Endometrium (tissue), 2 donors: Measurements from ENCODE around the gene NPAS4.
"Not testable (repeated sequence)": the region's sequence is repeated elsewhere in the genome, so short reads cannot be mapped to it uniquely, and the experiment has no call there.

Source experiments
- FAIRE-seq: peaks from 2 replicates; lab custom pipeline; 2012; peaks lifted over from hg19 to GRCh38; lab: Jason Lieb, UNC
- donor health status: control.
- donor health status: control.

Gene NPAS4

GRCh38 chr11:66420671-66421476, at the start of gene NPAS4:
NPAS4 (plus strand) TSS chr11:66421035; CDS start chr11:66421180, 145 bp downstream.
- no peak for FAIRE-seq

DNA sequence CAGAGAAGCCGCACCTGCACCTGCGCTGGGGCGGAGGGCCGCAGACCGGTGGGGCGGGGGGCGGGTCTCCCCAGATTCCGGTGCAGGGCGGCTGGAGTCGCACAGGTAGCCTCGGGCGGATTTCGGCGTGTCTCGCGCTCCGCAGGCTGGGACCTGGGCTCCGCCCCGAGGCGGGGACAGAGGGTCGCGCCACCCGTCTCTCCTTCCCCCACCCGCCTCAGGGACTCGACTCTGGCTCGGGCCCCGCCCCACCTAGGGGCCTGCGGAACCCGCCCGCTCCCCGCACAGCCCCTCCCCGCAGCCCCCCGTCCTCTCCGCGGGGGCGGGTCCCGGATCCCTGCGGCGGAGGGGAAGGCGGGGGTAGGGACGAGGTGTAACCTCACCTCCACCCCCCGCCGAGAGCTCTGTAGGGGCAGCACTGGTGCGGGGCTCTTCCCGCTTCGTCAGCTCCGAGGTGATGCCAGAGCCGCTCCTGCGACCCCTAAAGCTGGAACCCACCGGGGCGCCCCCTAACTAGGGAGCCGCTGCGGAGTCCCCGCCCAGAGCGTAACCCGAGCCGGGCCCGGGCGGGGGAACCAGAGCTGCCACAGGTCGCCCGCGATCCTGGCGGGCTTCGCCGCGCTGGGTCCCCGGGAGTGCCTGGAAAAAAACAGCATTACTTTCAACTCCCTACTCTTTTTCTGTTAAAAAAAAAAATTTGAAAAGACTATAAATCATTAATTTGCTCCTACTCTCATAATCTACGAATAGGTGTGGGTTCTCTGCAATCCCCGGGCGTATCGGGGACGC, 49.0 kb upstream of the NPAS4 start, which contains the start of gene SLC29A2:
SLC29A2 (minus strand) TSS at position 134 of the 789 bp plus-strand sequence. CDS start 169 bp downstream, outside the sequence.
- no peak for FAIRE-seq

GRCh38 chr11:66373265-66373664, 47.6 kb upstream of the NPAS4 start:
- no peak for FAIRE-seq

- FAIRE-seq, result not testable (repeated sequence)
These were observed 47.0 kb upstream of the NPAS4 start for GRCh38 chr11:66373690-66374287.

GRCh38 chr11:66380264-66380663, 40.6 kb upstream of the NPAS4 start:
- not testable (repeated sequence) for FAIRE-seq

- not testable (repeated sequence) for FAIRE-seq
These were observed 36.5 kb upstream of the NPAS4 start for GRCh38 chr11:66384316-66384715.

- no peak for FAIRE-seq
These were observed 34.4 kb upstream of the NPAS4 start for GRCh38 chr11:66386171-66387069.

GRCh38 chr11:66388780-66389386, 32.0 kb upstream of the NPAS4 start:
- no peak for FAIRE-seq

GRCh38 chr11:66391322-66391721, 29.5 kb upstream of the NPAS4 start:
- FAIRE-seq, result no peak

- no peak for FAIRE-seq
These were observed 26.9 kb upstream of the NPAS4 start for GRCh38 chr11:66393954-66394353.

DNA sequence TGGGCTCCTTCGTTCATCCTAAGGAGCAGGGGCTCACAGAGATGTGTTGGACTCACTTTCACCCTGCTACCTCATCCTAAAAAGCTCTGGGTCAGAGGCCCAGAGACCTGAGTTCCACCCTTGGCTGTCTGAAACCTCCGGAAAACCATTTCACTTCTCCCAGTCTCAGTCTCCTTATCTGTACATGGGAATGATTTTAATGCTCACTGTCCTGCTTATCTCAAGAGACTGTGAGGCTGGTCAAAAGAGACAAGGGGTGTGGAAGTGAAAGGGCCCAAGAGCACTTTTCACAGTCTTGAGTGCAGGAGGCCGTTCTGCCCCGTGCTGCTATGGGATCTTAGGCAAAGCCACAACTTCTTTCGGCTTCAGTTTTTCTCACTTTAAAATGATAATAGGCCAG, 13.2 kb upstream of the NPAS4 start:
- FAIRE-seq, result no peak

DNA sequence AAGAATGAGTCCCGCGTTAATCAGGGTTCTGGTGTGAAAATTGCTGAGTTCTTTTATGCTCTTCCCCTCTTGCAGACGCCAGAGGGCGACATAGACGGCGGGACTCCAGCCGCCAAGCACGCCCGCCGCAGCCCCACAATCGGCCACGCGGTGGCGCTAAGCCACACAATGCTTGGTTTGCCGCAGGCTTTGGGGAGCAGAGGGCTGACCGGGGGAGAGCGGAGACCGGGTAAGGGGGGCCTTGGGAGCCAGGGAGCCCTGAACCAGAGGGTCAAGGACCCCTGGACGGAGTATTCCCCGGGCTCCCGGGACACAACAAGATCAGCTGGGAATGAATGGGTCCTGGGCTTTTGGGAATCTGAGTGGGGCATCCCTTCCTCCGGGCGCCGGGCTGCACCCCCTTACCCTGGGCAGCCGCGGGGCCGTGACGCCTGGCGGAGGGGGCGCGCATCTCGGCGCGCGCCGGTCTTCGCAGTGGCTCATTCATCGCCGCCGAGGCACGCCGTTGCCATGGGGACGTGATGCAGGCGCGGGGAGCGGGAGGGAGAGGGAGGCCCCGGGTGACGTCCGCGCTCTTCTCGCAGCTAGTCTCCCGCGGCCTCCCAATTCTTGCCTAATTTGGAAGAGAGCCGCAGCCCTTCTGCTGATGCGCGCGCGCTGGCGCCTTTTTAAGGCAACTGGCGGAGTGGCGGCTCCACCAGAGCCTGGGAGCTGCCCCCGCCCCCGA, 12.2 kb upstream of the NPAS4 start:
- peak; percentile 70 for FAIRE-seq

- no peak for FAIRE-seq
These were observed 11.6 kb upstream of the NPAS4 start for GRCh38 chr11:66409226-66409625.

DNA sequence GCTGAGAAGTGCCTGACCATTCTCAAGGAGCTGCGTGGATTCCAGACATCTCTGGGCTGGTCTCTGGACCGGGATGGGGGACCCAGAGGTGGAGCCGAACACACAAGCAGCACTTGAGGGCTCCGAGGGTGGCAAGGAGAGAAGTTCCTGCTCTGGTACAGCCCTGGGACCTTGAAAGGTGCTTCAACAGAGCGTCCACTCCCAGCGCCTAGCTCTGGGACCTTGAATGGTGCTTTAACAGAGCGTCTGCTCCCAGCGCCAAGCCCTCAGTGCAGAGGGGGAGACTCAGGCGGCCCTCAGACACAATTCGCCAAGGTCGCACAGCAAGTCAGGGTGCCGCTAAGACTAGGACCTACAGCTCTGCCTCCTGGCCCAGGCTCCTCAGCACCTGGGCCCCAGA, 10.6 kb upstream of the NPAS4 start:
- FAIRE-seq, result no peak

- no peak for FAIRE-seq
These were observed 9.5 kb upstream of the NPAS4 start for GRCh38 chr11:66411323-66411722.

DNA sequence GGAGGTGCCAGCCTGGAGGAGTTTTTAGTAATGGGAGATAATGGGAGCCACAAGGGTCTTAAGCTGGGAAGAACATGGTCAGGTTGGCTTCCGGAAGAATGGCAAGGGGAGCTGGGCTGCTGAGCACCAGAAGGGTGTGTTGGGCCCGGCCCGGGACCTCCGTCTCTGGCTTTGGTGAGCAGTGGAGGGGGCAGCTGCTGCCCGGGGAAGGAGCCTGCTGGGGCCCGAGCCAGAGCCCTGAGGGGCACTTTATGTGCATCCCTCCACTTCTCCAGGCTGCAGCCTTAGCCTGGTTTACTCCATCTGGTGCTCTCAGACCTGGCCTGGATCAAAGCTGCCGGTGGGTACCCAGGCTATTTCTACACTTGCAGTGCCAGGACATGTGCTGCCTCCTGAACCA, 8.7 kb upstream of the NPAS4 start:
- FAIRE-seq, result no peak

DNA sequence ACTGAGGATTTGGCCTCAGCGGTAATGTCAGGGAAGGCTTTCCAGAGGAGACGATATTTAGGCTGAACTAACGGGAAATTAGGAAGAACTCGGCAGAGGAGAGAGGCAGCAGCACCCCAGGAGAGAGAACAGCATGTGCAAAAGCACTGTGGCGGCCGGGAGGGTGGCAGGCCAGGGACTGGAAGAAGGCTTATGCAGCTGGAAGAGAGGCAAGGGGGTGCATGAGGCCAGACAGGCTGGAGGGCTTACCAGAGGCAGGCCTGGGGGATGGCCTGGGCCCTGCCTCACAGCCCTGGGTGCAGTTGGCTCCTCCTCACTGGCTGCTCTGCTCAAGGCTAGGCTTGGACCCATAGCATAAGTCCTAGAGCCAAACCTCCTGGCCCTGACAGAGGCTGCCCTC, 7.7 kb upstream of the NPAS4 start:
- FAIRE-seq, result no peak

- FAIRE-seq, result no peak
These were observed 6.5 kb upstream of the NPAS4 start for GRCh38 chr11:66414120-66414934.

DNA sequence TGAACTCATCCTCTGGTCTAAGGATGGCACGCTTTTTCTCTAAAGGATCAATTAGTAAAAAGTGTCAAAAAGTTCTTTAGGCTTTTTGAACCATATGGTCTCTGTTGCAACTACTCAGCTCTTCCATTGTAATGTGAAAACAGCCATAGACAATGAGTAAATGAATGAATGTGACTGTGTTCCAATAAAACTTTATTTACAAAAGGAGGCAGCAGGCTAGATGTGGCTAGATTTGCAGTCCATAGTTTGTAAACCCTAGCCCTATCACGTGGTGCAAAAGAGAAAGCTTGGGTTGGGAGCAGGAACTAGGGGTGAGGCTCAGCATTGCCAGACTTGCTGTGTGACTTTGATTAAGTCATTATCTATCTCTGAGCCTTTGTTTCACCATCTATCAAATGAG, 5.4 kb upstream of the NPAS4 start:
- FAIRE-seq, result no peak

DNA sequence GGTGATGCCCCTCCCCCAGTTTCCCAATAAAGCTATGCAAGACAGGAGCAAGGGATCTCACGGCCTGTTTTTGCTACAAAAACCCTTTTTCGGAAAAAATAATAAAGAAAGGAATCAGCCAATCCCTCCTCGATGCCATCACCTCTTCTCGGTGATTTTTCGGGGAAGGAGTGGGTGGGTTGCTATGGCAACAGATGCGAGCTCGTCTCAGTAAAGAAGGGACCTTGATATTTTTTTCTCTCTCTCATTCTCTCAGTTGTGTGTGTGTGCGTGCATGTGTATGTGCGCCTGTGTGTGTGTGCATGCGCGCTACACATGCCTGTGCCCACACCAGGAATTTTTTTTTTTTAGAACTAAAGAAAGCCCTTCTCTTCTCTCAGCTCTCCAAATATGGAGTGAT, 3.8 kb upstream of the NPAS4 start:
- FAIRE-seq, result no peak
